ENCODE results near the gene FNDC3B.

The FNDC3B gene

DNA sequence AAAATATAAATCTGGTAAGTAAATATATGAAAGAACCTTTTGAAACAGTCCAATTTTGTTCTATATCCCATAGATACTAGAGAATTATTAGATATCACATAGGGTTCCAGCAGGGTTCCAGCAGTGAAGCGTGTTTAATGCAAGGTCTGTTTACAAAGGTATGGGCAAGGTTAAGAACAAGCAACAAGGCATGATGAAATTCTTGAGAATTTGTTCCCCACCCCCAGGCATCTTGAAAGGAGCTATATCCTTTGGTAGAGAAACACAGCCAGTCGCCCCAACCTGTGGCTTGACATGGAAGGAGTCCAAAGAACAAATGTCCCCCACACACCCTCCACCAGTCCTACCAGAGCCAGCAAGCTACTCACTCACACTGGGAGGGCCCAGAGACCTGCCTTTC lies 18.6 kb upstream of the FNDC3B start:
- no peak for TF ChIP-seq NFIC (IDR thresholded peaks at IDR 0.05)
- TF ChIP-seq TAF1 (IDR thresholded peaks at IDR 0.05; ENCODE audit: low read depth): no peak
- no peak for TF ChIP-seq RAD21 (IDR thresholded peaks at IDR 0.05; ENCODE audit: low read depth)
- TF ChIP-seq YY1 (IDR thresholded peaks at IDR 0.05; ENCODE audit: low read depth): no peak
- no peak for TF ChIP-seq TCF12 (IDR thresholded peaks at IDR 0.05; ENCODE audit: low read depth)
- TF ChIP-seq FOXM1 (IDR thresholded peaks at IDR 0.05; ENCODE audit: borderline replicate concordance, low read depth): no peak
- TF ChIP-seq EP300 (IDR thresholded peaks at IDR 0.05; ENCODE audit: borderline replicate concordance): no peak
- TF ChIP-seq, protein P1, sequence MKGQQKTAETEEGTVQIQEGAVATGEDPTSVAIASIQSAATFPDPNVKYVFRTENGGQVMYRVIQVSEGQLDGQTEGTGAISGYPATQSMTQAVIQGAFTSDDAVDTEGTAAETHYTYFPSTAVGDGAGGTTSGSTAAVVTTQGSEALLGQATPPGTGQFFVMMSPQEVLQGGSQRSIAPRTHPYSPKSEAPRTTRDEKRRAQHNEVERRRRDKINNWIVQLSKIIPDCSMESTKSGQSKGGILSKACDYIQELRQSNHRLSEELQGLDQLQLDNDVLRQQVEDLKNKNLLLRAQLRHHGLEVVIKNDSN (IDR thresholded peaks at IDR 0.05): no peak
- TF ChIP-seq, protein P2, sequence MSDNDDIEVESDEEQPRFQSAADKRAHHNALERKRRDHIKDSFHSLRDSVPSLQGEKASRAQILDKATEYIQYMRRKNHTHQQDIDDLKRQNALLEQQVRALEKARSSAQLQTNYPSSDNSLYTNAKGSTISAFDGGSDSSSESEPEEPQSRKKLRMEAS (IDR thresholded peaks at IDR 0.05): no peak
- TF ChIP-seq CREB1 (IDR thresholded peaks at IDR 0.05; ENCODE audit: low read depth): no peak
- TF ChIP-seq TEAD4 (IDR thresholded peaks at IDR 0.05): no peak
- TF ChIP-seq ZBTB7A (IDR thresholded peaks at IDR 0.05; ENCODE audit: low read depth): no peak

DNA sequence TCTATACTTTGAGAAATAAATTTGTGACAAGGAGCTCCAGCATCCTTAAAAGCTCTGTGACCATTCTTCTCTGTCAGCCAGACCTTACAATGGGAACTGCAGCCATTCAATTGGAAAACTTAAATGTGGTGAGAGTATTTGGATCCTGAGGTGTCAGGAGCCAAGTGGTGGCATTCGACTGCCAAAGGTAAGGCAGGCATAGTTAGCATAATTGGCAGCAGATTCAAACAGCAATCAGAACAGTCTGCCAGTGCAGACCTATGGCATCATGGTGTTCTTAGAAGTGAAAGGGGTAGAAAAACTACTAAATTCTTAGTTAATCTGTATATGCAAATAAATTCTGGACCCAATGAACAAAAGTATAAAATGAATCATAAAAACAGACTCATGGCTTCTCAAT lies 18.2 kb upstream of the FNDC3B start:
- TF ChIP-seq TEAD4 (IDR thresholded peaks at IDR 0.05) (no peak), CEBPB (IDR thresholded peaks at IDR 0.05) (no peak), EGR1 (IDR thresholded peaks at IDR 0.05) (no peak), TCF12 (IDR thresholded peaks at IDR 0.05; ENCODE audit: low read depth) (no peak), YY1 (IDR thresholded peaks at IDR 0.05; ENCODE audit: low read depth) (no peak), CREB1 (IDR thresholded peaks at IDR 0.05; ENCODE audit: low read depth) (no peak), EP300 (IDR thresholded peaks at IDR 0.05; ENCODE audit: borderline replicate concordance) (no peak), RAD21 (IDR thresholded peaks at IDR 0.05; ENCODE audit: low read depth) (no peak)
- TF ChIP-seq, protein P3, sequence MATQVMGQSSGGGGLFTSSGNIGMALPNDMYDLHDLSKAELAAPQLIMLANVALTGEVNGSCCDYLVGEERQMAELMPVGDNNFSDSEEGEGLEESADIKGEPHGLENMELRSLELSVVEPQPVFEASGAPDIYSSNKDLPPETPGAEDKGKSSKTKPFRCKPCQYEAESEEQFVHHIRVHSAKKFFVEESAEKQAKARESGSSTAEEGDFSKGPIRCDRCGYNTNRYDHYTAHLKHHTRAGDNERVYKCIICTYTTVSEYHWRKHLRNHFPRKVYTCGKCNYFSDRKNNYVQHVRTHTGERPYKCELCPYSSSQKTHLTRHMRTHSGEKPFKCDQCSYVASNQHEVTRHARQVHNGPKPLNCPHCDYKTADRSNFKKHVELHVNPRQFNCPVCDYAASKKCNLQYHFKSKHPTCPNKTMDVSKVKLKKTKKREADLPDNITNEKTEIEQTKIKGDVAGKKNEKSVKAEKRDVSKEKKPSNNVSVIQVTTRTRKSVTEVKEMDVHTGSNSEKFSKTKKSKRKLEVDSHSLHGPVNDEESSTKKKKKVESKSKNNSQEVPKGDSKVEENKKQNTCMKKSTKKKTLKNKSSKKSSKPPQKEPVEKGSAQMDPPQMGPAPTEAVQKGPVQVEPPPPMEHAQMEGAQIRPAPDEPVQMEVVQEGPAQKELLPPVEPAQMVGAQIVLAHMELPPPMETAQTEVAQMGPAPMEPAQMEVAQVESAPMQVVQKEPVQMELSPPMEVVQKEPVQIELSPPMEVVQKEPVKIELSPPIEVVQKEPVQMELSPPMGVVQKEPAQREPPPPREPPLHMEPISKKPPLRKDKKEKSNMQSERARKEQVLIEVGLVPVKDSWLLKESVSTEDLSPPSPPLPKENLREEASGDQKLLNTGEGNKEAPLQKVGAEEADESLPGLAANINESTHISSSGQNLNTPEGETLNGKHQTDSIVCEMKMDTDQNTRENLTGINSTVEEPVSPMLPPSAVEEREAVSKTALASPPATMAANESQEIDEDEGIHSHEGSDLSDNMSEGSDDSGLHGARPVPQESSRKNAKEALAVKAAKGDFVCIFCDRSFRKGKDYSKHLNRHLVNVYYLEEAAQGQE (IDR thresholded peaks at IDR 0.05; ENCODE audit: low read depth): no peak
- TF ChIP-seq, protein P2 (IDR thresholded peaks at IDR 0.05): no peak
- TF ChIP-seq, protein P1 (IDR thresholded peaks at IDR 0.05): no peak

DNA sequence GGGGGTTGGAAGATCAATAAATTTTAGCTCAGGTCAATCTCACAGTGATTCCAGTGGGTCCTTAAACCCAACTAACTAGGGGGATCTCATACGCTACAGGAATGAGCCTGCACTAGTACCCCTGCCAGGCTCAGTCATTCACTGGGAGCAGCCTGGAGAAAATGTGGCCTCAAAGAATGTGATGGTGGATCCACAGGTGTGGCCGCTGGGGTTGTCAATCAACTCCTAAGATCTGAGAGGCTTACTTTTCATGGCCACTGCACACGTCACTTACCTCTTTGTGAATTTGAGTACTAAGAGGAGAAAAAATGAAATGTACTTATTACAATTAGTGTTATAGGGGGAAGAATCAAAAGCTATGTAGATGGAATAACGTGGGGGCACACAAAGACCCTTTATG lies 17.5 kb upstream of the FNDC3B start:
- TF ChIP-seq EGR1 (IDR thresholded peaks at IDR 0.05) (no peak), CREB1 (IDR thresholded peaks at IDR 0.05; ENCODE audit: low read depth) (no peak), RAD21 (IDR thresholded peaks at IDR 0.05; ENCODE audit: low read depth) (no peak), FOXM1 (IDR thresholded peaks at IDR 0.05; ENCODE audit: borderline replicate concordance, low read depth) (no peak), YY1 (IDR thresholded peaks at IDR 0.05; ENCODE audit: low read depth) (no peak), ZBTB7A (IDR thresholded peaks at IDR 0.05; ENCODE audit: low read depth) (no peak), TEAD4 (IDR thresholded peaks at IDR 0.05) (no peak), TCF12 (IDR thresholded peaks at IDR 0.05; ENCODE audit: low read depth) (no peak), TAF1 (IDR thresholded peaks at IDR 0.05; ENCODE audit: low read depth) (no peak), NFIC (IDR thresholded peaks at IDR 0.05) (no peak), EP300 (IDR thresholded peaks at IDR 0.05; ENCODE audit: borderline replicate concordance) (no peak), CEBPB (IDR thresholded peaks at IDR 0.05) (no peak)
- TF ChIP-seq, protein P3 (IDR thresholded peaks at IDR 0.05; ENCODE audit: low read depth): no peak
- TF ChIP-seq, protein P2 (IDR thresholded peaks at IDR 0.05): no peak
- TF ChIP-seq, protein P1 (IDR thresholded peaks at IDR 0.05): no peak

DNA sequence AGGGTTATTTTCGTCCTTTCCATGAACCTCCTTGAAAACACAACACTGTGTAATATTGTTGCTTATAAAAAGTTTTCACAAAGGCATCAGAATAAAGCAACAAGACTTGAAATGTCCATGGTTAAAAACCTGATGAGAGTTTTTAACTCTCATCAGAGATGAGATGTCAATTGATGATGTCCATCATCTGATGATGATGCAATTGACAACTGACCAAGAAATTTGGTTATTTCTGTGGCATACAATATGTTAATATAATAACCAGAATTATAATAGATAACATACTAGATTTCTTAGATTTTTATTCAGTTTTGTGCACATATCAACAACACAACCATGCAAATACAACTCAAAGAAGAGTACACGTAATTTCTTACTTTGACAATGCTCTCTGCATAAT lies 15.5 kb upstream of the FNDC3B start:
- TF ChIP-seq FOXM1 (IDR thresholded peaks at IDR 0.05; ENCODE audit: borderline replicate concordance, low read depth): no peak

DNA sequence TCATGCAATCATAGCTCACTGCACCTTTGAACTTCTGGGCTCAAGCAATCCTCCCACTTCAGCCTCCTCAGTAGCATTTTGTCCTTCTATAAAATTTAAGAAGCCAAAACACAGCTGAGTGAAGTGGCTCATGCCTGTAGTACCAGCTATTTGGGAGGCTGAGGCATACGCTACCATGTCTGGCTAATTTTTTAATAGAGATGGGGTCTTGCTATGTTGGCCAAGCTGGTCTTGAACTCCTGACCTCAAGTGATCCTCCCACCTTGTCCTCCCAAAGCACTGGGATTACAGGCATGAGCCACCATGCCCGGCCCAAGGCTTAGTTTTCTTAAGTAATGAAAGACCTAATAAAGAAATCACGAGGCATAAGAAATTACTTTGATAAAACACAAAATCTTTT lies 14.7 kb upstream of the FNDC3B start:
- TF ChIP-seq NFIC (IDR thresholded peaks at IDR 0.05) (no peak), CREB1 (IDR thresholded peaks at IDR 0.05; ENCODE audit: low read depth) (no peak), EP300 (IDR thresholded peaks at IDR 0.05; ENCODE audit: borderline replicate concordance) (no peak), TAF1 (IDR thresholded peaks at IDR 0.05; ENCODE audit: low read depth) (no peak), TEAD4 (IDR thresholded peaks at IDR 0.05) (no peak), ZBTB7A (IDR thresholded peaks at IDR 0.05; ENCODE audit: low read depth) (no peak), EGR1 (IDR thresholded peaks at IDR 0.05) (no peak), CEBPB (IDR thresholded peaks at IDR 0.05) (no peak), YY1 (IDR thresholded peaks at IDR 0.05; ENCODE audit: low read depth) (no peak), FOXM1 (IDR thresholded peaks at IDR 0.05; ENCODE audit: borderline replicate concordance, low read depth) (no peak)
- TF ChIP-seq, protein P1 (IDR thresholded peaks at IDR 0.05): no peak
- TF ChIP-seq, protein P3 (IDR thresholded peaks at IDR 0.05; ENCODE audit: low read depth): no peak
- TF ChIP-seq, protein P2 (IDR thresholded peaks at IDR 0.05): no peak

All from Ishikawa (cell line).